ENCODE data around the gene SLC15A4.

DNA sequence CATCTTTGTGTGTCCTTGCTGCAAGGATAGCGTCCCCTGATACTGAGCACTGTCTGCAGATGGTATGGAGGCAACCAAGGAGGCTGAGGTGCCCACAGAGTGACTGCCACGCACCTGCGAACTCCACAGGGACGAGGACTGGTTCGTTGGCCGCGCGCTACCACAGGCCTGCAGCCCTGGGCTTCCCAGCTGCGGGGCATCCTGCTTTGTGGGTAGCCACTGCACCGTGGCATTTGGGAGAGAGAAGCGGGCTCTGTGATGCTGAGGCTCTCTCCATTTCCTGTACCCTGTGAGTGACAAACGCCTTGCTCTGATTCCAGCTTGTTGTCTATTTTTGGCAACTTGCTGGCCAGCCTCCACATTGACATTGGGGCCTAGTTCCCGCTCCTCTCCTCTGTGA is 76.3 kb downstream of the SLC15A4 start:
- TF ChIP-seq CTCF (conservative IDR thresholded peaks at IDR 0.05; ENCODE audit: low read length) (no peak), EZH2phosphoT487 (IDR thresholded peaks at IDR 0.05; ENCODE audit: borderline replicate concordance) (no peak)
